Stimulated activated CD4-positive, alpha-beta T cell treated with anti-CD3 and anti-CD28 coated beads, TNF-alpha, amount 100 ng/mL, for 1 hour (primary cell): ENCODE results near the gene CCL7.

Experiments
- DNase-seq, 3 donors: peaks; one replicate each; pipeline ENCODE4 v3.0.0-alpha.2; 2020; ENCODE audit warnings: low read depth in 3 of 3, low spot score in 1 of 3

Gene CCL7

DNA sequence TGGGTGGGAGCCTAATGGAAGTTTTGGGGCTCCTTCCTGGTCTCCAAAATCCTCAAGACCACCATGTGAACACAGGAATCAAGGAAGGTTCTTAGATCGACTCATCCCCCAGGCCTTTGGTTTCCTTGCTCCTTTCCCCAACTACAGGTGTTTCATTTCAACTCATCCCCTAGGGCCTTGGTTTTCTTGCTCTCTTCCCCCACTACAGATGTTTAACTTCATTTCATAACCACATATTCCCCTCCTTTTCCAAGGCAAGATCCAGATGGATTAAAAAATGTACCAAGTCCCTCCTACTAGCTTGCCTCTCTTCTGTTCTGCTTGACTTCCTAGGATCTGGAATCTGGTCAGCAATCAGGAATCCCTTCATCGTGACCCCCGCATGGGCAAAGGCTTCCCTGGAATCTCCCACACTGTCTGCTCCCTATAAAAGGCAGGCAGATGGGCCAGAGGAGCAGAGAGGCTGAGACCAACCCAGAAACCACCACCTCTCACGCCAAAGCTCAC is 15.3 kb downstream of the CCL7 start, which contains the start of gene CCL11:
Gene CCL11, plus strand, starts transcription at position 457 of the 507 bp plus-strand sequence. CDS start 67 bp downstream, outside the sequence.
- no peak for DNase-seq

DNA sequence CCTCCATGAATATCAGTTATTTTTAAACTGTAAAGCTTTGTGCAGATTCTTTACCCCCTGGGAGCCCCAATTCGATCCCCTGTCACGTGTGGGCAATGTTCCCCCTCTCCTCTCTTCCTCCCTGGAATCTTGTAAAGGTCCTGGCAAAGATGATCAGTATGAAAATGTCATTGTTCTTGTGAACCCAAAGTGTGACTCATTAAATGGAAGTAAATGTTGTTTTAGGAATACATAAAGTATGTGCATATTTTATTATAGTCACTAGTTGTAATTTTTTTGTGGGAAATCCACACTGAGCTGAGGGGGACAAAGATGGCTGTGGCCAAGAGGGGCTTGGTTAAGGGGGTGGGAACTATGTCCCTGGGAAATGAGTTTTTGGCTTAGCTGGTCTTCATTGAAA is 17.9 kb downstream of the CCL7 start:
- no peak for DNase-seq

DNA sequence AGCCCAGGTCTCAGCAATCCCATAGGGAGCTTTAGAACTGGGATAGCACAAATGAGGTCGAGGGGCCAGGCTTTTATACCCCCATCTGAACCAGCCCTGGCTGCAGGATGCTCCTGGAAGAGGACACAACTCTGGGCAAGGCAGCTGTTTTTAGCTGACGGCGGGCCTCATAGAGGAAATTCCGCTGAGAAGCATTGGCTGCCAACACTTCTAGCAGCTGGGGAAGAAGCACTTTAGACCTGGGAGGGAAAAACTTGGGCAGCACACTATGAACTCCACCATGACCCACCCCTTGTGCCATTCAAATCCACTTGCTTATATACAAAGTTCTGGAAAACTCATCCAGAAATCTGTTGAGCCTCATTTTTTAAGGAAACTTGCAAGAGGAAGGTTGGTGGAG is 20.6 kb downstream of the CCL7 start:
- no peak for DNase-seq

DNA sequence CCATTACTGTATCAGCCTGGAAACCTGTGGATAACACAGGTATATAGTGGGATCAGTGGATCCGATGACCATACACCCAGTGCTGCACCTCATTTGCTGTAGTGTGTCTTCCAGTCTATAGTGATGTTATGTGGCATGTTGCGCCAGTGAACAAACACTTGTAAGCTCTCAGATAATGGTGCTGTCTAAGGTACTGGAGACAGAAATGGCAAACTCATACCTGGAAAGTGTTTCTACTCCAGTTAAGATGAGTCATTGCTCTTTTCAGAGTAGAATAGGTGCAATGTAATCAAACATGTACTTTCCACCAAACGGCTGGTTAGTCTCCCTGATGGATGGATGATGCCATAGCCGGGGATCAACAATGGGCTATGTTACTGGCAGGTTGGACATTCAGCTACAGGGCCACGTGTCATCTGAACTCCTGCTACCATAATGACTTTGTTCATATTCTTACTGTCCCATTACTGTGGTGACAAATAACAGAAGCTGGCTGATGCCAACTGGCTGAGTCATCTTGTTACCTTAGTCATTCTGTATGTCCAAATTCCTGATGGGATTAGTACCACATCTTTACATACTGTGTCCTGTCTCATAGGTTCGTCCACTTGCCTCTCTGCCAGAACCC is 21.8 kb downstream of the CCL7 start:
- DNase-seq, result no peak

DNA sequence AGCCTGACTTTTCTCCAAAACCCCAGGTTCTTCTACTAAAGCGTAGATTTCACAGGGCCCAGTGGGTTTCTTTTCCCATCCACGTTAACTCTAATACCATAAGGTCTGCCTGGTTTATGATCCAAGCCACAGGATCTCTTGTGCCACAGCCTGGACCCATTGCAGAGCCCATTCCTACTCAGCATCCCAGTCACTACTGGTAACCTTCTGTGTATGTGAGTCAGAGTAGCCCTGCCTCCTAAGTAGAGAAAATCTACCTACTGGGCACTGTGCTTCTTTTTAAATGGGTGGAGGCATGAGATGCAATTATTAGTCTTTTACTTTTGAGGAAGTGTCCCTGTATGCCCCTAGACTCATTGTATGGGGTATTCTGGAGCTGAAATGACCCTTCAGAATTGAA is 29.0 kb downstream of the CCL7 start:
- DNase-seq, result no peak

DNA sequence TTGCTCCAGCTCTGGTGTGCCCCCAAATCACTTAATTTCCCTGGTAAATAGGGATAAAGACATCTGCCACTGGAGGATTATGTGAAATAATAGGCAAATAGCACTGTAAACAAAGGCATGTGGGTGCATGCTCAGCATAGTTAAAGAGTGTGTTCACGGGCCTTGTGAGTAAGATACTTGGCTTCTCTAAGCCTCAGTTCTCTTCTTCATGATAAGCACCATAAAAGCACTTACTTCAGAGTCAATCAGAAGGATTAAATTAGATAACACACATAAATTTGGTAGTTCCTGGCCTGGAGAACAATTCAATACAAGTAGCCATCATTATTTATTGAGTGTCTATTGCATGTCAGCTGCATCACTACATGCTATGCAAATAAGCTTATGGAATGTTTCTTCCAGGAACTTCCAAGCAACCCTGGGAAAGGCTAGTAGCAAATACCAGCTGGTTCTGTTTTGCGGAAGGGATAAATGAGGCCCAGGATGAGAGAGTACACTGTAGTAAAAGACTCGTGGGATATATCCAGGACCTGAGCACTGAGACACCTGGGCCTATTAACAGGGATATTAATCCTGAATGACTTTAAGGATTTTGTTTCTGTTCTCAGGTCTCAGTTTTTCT is 30.0 kb downstream of the CCL7 start:
- no peak for DNase-seq

DNA sequence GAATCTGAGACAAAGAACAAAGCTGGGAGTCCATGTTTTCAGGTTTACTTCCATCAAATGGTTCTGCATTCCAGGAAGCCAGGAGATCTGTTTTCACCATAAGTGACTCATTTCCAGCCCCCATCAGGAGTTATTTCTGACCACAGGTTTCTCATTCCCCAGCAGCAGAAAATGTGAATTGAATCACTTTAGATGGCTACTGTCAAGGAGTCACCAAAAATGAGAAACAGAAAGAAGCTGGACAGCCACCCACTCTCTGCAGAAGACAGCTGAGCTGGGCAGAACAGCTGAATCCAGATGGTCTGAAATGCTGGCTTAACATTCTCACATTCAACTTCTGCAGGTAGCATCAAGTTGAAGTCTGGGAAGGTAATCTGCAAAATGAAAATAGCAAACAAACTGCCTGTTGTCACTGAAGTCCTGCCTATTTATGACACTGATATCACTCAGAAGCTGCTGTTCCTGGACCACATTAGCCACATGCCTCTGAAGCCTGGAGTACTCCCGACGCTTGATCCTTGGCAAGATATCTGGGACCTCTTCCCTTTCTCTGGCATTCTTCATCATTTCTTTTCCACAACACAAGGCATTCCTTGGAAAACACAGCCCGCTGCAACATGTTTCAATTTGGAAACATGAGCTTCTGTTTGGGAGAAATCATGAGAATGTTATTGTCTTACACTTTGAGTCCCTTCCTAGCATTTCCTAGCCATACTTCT is 30.8 kb downstream of the CCL7 start:
- no peak for DNase-seq

DNA sequence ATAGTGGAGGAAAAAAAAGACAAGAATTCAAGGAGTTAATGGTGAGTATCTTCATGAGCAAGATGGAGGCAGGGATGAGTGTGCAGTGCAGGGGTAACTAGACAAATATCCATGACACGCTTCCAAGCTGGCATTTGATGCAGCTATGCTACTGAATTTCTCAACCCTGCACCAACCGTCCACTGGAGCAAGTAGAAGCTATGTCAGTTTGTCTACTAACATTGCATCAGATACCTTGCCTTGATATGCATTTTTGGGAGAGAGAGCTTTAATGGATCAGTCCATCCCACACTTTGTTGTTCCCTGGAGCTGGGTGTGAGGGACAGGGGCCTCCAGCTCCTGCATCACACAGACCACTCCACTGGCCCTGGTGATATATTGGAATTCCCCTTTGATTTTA is 32.0 kb downstream of the CCL7 start:
- no peak for DNase-seq

DNA sequence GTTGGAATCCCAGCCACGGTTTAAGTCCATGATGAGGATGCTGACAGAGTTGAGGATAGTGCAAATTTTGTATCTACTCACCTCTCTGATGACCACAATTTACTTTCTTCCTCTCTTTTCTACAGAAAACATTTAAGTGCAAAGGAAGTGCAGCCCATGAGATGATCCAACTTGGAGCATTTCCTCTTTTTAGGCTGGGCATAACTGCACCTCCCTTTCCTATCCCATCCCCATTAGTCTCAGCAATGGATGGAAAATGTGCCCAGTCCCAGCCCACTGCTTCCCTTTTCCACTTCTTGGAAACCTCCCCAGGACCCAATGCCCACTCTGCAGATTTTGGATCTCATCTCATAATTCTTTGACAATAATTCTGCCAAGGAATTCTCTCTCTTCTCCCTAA is 32.6 kb downstream of the CCL7 start:
- no peak for DNase-seq

DNA sequence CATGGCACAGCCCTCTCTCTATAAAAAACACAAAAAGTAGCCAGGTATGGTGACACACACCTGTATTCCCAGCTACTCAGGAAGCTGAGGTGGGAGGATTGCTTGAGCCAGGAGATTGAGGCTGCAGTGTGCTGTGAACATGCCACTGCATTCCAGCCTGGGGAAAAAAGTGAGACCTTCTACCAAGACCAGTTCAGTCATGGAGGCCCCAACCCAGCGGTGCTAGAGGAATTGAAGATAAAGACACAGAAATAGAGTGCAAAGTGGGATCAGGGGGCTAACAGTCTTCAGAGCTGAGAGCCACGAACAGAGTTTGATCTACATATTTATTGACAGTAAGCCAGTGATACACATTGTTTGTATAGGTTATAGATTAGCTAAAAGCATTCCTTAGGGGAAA is 33.6 kb downstream of the CCL7 start:
- no peak for DNase-seq

DNA sequence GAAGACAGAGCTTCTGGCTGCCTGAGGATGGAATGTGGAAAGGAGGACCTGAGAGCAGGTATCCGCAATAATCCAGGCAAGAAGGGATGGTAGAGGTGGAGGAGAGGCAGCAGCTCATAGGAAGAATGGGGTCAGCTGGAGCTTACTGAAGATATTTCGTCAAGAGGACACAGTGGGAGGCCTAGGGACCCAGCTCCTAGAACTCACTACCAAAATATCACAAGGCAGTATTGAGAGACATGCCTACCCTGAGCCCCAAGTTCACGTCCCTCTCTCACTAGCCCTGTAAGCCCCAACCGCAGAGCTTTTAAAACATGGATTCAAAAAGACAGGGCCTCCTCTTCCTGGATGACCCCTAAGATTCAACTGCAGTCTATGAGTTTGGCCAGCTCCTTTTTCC is 35.0 kb downstream of the CCL7 start:
- DNase-seq, result no peak

DNA sequence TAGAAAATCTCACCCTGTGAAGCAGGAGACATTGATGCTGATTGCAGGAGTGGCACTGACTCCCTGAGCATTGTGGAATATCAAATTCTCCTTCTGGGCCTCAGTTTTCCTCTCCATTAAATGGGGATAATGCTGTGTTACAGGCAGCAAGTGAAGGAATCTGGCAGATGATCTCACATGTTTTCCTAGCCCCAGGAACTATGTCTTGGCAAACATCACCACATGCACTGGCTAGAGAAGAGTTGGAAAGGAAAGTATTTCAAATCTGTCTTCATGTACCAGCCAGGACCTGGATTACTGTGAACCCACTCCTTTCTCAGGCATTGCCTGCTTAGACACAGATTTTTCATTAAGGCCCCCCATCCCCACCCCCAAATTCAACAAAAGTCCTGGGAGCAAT is 35.6 kb downstream of the CCL7 start:
- no peak for DNase-seq

DNA sequence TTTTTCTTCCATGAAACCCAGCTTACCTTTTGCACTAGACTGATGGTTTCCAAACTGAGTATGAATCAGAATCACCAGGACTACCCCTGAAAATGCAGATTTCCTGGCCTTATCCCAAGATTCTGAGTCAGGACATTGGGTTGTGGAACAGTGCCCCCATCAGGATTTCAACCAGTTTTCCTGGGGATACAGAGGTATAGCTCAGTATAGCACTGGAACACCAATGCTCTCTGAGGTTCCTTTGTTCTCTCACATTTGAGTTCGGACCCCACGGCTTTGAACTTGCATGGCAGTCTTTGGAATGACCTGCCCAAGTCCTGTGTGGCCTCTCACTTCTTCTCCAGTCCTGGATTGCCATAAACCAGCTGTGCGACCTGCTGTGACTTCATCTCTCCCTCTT is 36.4 kb downstream of the CCL7 start:
- no peak for DNase-seq

DNA sequence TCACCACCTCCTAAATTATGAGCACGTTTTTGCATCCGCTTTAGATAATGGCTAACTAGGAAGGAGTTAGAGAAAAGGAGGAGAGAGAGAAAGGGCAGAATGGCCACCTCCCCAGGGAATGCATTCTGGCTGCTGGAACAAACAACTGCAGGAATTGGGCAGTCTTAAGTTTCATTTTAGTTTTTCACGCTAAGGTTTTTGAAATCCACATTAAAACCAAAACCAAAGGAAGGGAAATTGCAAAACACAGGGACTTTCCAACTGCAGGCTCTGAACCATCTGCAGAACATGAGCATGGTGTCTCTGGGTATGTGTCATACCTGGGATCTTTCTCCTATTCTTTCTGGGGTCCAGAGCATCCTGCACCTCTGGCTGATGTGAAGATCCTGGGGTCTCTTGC is 37.1 kb downstream of the CCL7 start:
- DNase-seq, result no peak

DNA sequence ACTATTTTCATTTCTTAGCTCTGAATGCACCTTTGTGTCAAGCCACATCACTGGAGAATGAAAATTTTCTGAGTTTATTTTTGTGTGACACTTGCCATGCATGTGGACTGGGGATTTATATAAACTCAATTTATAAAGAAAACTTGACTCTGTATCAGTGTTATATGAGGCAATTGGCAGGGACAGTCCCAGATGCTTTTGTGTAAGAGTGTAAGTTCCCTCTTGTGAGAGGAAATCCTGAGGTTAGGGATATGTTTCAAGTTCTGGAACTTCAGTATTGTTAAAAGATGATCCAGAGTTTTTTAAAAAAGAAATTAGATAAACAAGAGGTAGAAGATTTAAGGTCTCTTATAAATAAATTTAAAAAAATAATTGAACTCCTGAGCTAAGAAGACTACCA is 38.4 kb downstream of the CCL7 start:
- DNase-seq, result no peak

DNA sequence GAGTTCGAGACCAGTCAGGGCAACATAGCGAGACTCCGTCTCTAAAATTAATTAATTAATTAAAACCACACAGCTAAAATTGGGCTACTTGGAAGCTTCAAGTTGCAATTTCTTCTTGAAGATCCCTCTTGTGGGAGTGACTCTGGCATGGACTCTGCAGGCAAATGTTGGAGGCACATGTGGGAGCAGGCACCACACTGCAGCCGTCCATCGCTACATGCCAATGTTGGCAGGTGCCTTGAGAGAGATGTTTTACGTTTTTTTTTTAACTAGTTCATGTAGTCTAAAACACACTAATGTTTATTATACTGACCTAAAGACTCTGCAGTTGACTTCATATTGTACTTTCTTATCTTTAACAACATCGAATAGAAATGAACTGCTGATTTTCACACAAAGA is 41.3 kb downstream of the CCL7 start:
- DNase-seq, result no peak

DNA sequence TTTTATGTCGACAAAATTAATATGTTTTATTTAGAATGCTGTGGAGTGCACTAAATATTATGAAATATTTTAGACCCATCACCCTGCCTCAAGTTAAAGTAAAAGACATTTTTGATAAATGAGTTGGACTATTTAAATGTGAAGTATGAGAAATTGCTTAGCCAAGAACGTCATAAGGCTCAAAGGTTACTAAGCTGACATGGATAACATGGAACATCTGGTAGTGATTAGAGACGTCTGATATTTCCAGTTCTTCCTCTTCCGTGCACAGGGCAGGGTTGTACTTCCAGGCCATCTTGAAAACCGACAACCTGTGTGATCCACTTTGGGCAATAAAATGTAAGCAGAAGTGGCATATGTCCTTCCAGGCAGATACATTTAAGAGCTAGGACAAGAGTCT is 42.1 kb downstream of the CCL7 start:
- no peak for DNase-seq

DNA sequence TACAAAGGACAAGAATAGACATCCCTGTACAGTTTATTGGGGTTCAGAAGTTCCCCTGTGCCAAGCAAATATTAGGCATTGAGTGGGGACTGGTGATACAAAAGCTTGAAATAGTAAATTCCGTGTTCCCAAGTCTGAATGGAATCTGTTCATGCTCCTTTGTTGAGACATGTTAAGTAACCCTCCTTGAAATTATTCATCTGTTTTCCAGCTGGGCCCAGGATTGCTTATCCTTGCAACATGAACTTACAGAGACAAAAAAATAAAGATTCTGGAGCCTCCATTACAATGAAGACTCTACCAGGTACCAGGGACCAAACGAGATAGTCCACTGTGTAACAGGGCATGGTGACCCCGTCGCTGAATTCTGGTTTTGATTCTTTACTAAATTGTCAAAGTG is 43.1 kb downstream of the CCL7 start:
- no peak for DNase-seq

DNA sequence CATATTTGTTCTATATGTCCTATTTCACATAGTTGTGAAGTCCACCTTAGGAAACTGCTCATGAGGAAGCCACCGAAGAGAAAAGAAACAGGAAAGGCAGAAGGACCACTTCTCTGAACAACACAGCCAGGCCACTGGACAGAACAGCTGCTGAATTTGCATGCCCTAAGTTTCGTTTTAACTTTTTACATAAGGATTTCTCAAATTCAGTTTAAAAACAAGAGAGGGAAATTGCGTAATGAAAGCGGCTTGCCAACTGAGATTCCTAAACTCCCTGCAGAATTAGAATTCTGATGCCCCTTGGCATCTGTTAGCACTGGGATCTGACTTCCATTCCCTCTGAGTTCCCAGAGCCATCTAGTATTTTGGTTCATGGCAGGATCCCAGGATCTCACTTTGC is 44.3 kb downstream of the CCL7 start:
- no peak for DNase-seq

DNA sequence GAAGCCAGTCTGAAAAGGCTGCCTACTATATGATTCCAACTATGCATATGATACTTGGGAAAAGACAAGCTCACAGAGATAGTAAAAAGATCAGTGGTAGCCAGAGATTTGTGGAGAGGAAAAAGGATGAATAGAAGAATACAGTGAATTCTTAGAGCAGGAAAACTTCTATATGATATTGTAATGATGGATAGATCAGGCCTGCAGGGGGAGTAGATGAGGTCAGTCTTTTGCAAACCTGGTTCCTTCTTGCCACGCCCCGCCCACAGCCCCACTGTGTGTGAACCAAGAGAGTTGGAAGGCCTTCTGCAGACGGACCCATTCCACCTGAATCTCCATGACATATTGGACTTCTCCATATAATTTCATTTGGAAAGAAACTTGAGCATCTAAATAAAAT is 48.5 kb downstream of the CCL7 start:
- DNase-seq, result no peak

DNA sequence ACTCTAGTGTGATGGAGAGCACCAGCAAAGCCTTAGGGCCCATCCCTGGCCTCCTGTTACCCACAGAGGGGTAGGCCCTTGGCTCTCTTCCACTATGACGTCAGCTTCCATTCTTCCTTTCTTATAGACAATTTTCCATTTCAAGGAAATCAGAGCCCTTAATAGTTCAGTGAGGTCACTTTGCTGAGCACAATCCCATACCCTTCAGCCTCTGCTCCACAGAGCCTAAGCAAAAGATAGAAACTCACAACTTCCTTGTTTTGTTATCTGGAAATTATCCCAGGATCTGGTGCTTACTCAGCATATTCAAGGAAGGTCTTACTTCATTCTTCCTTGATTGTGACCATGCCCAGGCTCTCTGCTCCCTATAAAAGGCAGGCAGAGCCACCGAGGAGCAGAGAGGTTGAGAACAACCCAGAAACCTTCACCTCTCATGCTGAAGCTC is 49.0 kb downstream of the CCL7 start, which contains the start of gene CCL8:
Gene CCL8, plus strand, starts transcription at position 397 of the 445 bp plus-strand sequence. CDS start 67 bp downstream, outside the sequence.
- no peak for DNase-seq
